ENCODE results near the gene HS3ST5. TPM values are rescaled to one million over a fixed set of nuclear protein-coding genes. Genes with fewer than 3 reads are reported as not detected.

HS3ST5 gene
- total and polyA plus RNA-seq, 2 donors from 2014 or later, result 0.09 TPM; not detected in 1

- no peak for DNase-seq
- no peak for TF ChIP-seq CTCF (IDR thresholded peaks at IDR 0.05; ENCODE audit: borderline replicate concordance, extremely low read depth, insufficient read depth)
These were observed 197.7 kb downstream of the HS3ST5 start for GRCh38 chr6:114144887-114145851.

GRCh38 chr6:114142258-114142657 lies 200.6 kb downstream of the HS3ST5 start:
- no peak overlapping the region for H3K27ac ChIP-seq (ENCODE audit: low read depth in 2 of 2, low read length in 2 of 2)
- FAIRE-seq (no peak), DNase-seq (no peak)
- H3K4me3 ChIP-seq (ENCODE audit: low read length in 3 of 3), result no peak overlapping the region
- intact Hi-C loops (cut with DNase I), result no loop called here
- H3K4me1 ChIP-seq (ENCODE audit: control insufficient read depth in 2 of 3, insufficient read depth in 2 of 3, low read depth in 1 of 3, low read length in 3 of 3), result no peaks in the 10 kb centered on the region
- no peak overlapping the region for H3K9ac ChIP-seq (ENCODE audit: low read length in 3 of 3)
- TF ChIP-seq CTCF (IDR thresholded peaks at IDR 0.05; ENCODE audit: borderline replicate concordance, extremely low read depth, insufficient read depth), result no peak
- H3K27me3 ChIP-seq (ENCODE audit: control insufficient read depth, insufficient read depth, low read length), result no peaks in the 10 kb centered on the region
- no peaks in the 10 kb centered on the region for H3K36me3 ChIP-seq (ENCODE audit: control insufficient read depth in 2 of 3, insufficient read depth in 3 of 3, low read length in 3 of 3)
- H3K9me3 ChIP-seq (ENCODE audit: control insufficient read depth in 2 of 3, insufficient read depth in 1 of 3, low read length in 3 of 3), result peaks cover 0 to 3% (median 0%) of the 10 kb centered on the region in 3 donors

More at GRCh38 chr6:114144887-114145851, 197.7 kb downstream of the HS3ST5 start:
- Histone ChIP-seq H3K4me3 (ENCODE audit: low read length in 3 of 3) (no peak overlapping the region), H3K27me3 (ENCODE audit: control insufficient read depth, insufficient read depth, low read length) (no peaks in the 10 kb centered on the region), H3K9me3 (ENCODE audit: control insufficient read depth in 2 of 3, insufficient read depth in 1 of 3, low read length in 3 of 3) (peaks cover 0 to 3% (median 0%) of the 10 kb centered on the region in 3 donors), H3K27ac (ENCODE audit: low read depth in 2 of 2, low read length in 2 of 2) (no peak overlapping the region), H3K4me1 (ENCODE audit: control insufficient read depth in 2 of 3, insufficient read depth in 2 of 3, low read depth in 1 of 3, low read length in 3 of 3) (no peaks in the 10 kb centered on the region), H3K9ac (ENCODE audit: low read length in 3 of 3) (no peak overlapping the region), H3K36me3 (ENCODE audit: control insufficient read depth in 2 of 3, insufficient read depth in 3 of 3, low read length in 3 of 3) (no peaks in the 10 kb centered on the region)
- no peak for FAIRE-seq
- intact Hi-C loops (cut with DNase I), result no loop called here

GRCh38 chr6:114140416-114140815 lies 202.4 kb downstream of the HS3ST5 start:
- no peak overlapping the region for H3K4me3 ChIP-seq (ENCODE audit: low read length in 3 of 3)
- H3K9ac ChIP-seq (ENCODE audit: low read length in 3 of 3), result no peak overlapping the region
- no peak for TF ChIP-seq CTCF (IDR thresholded peaks at IDR 0.05; ENCODE audit: borderline replicate concordance, extremely low read depth, insufficient read depth)
- intact Hi-C loops (cut with DNase I), result no loop called here
- DNase-seq (no peak), FAIRE-seq (no peak)
- no peaks in the 10 kb centered on the region for H3K36me3 ChIP-seq (ENCODE audit: control insufficient read depth in 2 of 3, insufficient read depth in 3 of 3, low read length in 3 of 3)
- H3K27ac ChIP-seq (ENCODE audit: low read depth in 2 of 2, low read length in 2 of 2), result no peak overlapping the region
- no peaks in the 10 kb centered on the region for H3K27me3 ChIP-seq (ENCODE audit: control insufficient read depth, insufficient read depth, low read length)
- no peaks in the 10 kb centered on the region for H3K4me1 ChIP-seq (ENCODE audit: control insufficient read depth in 2 of 3, insufficient read depth in 2 of 3, low read depth in 1 of 3, low read length in 3 of 3)
- no peaks in the 10 kb centered on the region for H3K9me3 ChIP-seq (ENCODE audit: control insufficient read depth in 2 of 3, insufficient read depth in 1 of 3, low read length in 3 of 3)
